HG03045 (cell line): ENCODE measurements around the gene ICE2.
"Not testable (repeated sequence)": the region's sequence is repeated elsewhere in the genome, so short reads cannot be mapped to it uniquely, and the experiment has no call there.

Source experiments
- ATAC-seq: cut with Tn5 transposase; IDR thresholded peaks from one replicate; pipeline ENCODE4 v1.9.1; 2021; ENCODE audit warnings: mild to moderate bottlenecking, moderate library complexity; ENCODE audit not compliant: unreplicated experiment

Gene ICE2

DNA sequence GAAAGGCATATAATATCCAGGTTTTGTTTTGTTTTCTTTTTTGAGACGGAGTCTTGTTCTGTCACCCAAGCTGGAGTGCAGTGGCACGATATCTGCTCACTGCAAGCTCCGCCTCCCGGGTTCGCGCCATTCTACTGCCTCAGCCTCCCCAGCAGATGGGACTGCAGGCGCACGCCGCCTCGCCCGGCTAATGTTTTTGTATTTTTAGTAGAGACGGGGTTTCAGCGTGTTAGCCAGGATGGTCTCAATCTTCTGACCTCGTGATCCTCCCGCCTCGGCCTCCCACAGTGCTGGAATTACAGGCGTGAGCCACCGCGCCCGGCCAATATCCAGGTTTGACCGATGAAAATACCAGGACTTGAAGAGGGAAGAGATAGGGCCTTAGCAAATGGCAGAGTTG is 66.1 kb downstream of the ICE2 start:
- not testable (repeated sequence) for ATAC-seq

DNA sequence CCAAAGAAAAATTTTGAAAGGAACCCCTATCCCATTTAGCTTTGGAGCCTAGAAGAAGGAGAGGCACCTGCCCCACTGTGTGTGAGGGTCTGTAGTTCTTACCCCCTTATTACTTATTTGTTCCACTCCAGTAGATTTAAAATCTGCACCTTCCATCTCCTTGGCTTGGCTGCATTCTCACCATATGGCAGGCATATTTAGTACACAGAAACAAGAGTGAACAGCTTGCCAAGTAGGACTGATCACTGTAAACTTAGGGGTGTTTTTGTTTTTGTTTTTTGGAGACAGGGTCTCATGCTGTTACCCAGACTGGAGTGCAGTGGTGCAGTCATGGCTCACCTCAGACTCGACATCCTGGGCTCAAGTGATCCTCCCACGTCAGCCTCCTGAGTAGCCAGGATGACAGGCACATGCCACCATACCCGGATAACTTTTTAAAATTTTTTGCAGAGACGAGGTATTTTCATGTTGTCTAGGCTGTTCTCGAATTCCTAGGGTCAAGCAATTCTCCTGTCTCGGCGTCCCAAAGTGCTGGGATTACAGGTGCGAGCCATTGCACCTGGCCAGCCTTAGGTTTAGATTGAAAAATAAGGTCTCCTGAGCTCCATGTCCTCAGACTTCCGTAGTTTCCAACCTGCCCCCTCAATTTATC is 67.0 kb downstream of the ICE2 start:
- no peak for ATAC-seq

DNA sequence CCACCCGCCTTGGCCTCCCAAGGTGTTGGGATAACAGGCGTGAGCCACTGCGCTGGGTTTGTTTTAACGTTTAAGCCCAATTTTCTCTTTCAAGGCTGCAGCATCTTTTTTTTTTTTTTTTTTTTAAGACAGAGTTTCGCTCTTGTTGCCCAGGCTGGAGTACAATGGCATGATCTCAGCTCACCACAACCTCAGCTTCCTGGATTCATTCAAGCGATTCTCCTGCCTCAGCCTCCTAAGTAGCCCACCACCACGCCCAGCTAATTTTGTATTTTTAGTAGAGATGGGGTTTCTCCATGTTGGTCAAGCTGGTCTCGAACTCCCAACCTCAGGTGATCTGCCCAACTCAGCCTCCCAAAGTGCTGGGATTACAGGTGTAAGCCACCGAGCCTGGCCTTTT is 68.6 kb downstream of the ICE2 start:
- ATAC-seq, result not testable (repeated sequence)

DNA sequence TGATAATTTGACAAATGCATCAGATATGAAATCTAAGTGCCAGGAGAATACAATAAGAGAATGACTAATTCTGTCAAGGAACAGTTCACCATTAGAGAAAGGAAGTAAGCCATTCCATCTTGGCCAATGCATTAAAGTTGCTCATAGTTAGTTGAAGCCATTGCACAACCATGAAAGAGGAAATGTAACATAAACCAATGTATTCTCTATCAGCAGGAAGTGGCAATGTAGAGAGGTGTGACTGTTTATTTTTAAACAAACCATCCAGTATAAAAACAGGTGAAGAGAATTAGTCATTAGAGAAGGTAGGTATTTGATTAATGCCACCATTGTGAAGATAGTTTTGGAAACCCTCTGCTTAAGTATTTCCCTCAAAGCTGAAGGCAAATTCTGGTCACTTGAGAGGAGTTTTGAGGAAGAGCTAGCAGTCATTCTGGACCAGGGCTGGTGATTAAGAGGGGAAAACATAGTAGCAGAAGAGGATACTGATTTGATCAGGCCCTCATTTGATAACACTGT is 70.4 kb downstream of the ICE2 start:
- no peak for ATAC-seq

DNA sequence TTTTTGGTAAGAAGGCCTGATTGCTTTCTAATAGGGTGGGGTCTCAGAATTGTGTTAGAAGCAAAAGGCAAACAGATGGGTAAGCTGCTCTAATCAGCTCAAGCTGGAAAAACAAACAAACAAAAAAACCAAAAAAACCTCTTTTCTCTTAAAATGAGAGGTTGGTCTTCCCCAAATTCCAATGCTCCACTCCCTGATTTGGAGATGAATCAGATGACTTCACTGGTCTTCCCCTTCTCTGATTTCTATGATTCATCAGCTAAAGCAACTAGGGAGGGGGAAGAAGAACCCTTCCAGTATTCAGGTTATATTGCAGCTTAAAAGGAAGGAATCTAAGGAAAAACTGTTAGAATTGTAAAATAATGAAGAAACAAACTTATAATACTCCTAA is 71.5 kb downstream of the ICE2 start:
- ATAC-seq, result no peak

DNA sequence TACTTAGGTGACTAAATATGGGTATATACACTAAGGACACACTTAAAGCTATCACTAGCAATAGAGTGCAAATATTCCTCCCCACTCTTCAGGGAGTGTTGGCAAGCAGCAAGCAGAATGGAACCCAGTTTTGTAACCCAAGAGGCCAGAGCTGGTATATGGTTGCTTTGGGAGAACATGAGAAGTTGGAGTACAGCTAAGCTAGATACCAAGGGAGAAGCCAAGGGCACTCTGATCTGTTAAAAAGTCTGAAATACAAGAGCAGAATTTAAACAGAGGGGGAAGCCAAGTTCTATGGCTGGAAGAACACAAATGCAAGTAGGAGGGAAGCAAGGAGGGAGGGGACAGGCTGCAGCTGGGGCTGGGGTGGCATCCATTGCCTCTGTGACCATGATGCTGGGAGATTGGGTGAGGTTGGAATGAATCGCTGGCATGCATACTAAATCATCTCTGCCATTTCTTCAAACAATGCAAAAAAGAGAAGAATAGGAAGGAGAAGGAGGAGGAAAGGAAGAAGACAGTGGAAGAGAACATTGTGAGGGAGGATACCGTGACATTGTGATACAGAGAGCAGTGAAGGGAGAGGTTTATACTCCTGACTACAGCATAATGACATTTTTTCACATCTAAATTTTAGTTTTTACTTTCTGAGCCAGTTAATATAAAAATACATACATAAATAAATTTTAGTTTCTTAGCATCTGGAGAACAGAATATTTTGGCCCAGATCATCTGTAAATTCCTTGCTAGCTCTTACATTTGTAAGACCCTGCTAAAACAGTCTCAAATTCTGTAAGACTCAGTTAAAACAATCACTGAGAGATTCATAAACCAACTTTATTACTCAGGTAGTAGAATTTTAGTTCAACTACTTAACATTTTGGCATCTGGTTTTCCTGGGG is 72.2 kb downstream of the ICE2 start:
- ATAC-seq, result no peak

DNA sequence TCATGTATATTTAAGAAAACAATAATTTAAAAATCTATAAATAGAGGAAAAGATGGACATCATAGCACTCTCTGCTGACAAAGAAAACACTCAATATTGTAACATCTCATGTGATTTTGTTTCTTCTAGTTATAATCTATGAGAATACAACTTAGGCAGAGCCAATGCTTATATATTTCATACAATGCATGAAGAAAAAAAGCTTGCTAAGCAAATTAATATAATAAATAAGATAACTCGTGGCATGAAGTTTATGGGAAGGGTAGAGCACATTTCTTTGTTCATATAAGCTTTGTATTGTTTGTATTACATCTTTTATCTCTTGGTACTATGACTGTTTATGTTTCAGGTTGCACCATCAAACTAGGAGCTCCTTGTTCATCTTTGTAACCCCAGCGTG is 73.5 kb downstream of the ICE2 start:
- ATAC-seq, result no peak

DNA sequence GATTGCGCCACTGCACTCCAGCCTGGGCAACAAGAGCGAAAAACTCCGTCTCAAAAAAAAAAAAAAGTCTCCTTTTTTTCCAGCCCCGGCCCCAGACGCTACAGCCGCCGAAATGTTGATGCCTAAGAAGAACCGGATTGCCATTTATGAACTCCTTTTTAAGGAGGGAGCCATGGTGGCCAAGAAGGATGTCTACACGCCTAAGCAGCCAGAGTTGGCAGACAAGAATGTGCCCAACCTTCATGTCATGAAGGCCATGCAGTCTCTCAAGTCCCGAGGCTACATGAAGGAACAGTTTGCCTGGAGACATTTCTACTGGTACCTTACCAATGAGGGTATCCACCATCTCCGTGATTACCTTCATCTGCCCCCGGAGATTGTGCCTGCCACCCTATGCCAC is 74.6 kb downstream of the ICE2 start:
- not testable (repeated sequence) for ATAC-seq

DNA sequence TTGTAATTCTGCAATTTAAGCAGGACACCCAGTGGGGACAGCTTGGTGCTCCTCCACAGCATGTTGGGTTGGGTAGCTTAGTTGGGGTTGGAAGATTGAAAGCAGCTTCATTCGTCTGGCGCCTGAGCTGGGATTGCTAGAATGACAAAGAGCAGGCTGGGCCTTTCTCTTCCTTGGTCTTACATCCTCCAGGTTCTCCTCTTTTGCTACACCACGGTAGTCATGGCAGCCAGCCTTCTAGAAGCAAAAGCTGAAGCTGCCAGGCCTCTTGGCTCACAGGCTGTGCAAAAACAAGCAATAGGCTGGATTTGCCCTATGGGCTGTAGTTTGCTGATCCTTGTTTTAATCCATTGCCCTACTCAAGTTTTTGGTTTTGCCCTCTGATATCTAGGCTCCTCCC is 78.0 kb downstream of the ICE2 start:
- no peak for ATAC-seq

DNA sequence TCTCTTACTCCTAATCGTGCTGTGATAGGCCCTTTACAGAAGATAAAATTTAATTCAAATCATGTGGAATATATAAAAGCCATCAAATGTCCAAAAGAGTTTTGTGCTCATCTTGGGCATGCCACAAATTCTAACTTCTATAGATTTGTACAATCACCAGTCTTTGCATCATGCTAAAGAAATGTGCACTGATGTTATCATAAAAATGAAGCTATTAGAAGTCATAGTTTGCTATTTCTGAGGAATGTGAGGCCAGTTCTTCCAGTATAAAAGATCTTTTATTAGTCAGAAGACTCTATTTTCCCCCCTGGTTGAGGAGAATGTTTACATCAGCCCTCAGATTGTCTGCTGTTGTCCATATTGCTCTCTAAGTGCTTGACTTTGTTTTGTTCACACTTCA is 79.0 kb downstream of the ICE2 start:
- ATAC-seq, result no peak

DNA sequence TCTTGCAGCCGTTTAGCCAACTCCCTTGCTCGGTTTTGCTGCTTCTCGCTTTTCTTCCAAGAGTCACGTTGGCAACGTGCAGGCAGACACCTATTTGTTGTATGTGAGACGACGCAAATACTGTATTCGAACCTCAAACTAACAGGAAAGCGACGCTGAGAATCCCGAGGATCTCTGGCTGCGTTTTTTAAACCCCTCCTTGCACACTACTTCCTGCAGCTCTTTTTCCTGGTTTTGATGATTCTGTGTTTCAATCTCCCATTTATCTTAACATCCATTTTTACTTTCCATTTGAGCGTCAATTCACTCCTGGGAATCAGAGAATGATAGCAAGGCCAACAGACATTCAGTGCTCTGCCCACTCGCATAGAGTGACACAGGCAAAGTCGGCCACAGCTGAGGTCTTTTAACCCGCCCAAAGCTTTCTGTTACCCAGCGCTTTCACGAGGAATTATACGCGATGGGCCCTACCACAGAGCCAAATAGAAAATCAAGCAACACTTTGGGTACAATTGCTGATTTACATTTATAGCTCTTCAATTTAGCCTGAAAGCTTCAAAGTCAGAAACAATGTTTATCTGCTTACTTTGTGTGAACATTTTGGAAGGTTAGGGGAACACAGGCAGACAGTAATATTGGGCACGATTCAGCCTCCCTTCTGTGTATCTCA is 79.6 kb downstream of the ICE2 start:
- ATAC-seq, result no peak

DNA sequence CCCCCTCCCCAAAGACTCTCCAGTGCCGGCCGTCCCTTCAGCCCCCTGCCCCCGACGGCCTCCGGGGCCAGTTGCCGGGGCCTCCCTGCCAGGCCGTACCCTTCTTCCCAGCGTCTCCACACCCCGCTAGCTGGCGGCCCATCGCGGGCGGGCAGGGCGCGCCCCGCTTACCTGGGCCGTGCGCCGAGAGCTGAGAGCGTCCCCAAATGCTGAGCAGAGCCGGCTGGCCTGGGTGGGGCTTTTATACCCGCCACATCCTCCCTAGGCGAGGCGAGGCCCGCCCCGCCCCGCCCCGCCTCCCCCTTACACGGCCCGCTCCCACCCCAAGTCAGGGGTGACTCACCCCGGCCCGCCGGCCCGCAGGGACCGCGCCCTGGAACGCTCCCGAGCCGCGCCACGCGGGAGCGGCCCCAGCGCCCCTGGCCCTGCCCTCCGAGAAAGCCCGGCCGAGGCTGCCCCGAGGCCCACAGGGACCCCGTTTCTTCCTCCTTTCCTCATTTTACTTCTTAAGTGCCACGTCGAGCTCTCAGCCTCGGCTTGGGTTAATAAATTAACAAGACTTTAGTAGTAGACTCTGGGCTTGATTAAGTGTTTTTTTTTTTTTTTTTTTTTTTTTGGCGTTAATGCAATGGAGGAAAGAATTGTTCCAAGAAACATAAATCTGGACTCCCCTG is 81.0 kb downstream of the ICE2 start, which contains the start of gene ANXA2:
Gene ANXA2 (minus strand): TSS at position 215 of the 674 bp plus-strand sequence. CDS start 11,911 bp downstream, outside the sequence.
- peak; percentile 73 for ATAC-seq

DNA sequence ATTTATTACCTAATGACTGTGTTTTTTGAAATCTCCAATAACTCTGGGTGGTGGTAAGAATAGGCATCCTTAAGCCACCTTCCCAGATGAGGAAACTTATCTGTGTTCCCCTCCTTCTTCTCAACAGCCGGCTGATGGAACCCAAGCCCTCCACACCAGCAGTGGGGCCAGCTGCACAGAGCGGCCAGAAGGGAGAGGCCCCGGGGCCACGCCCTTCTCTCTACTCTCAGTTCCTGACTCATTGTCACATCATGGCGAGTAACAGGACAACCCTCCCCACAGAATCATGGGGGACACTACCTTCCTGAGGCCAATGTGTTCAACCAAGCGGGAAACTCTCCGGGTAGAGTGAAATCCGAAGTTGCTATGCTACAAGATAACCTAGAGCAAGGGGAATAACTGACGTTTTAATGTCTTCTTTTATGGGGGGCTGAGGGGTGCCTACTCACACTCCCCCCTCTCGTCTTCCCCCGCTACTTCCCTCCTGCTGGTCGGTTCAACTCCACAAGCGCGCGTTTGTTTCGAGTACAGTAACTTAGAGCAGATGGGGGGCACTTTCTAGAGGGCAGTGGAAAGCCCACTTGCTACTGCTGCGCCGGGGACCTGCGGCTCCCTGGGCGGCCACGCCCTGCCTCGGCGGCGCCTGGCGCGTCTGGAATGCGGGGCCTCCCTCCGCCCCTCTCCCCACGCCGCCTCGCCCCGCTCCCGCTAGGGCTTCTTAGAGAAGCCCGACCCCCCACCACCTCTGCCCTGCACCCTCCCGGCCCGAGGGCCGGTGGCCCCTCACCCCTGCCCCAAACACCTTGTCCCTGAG is 81.8 kb downstream of the ICE2 start:
- peak; percentile 69 for ATAC-seq

DNA sequence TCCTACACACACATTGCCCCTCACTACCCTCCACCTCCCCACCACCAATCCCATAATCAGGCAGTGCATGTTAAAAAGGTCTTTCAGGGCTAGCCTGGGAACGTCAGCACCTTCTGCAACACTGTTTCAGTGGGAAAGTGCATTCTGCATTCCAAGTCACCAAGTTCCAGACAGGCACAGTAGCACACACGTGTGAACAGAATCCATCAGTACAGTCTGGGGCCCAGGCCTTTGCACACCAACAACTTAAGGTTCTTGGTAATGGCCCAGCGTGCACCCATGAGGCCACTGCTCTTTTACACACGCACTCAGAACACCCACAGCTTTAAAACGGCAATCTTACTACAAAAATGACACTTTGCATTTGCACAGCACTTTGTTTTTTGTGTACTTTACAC is 82.4 kb downstream of the ICE2 start:
- no peak for ATAC-seq

DNA sequence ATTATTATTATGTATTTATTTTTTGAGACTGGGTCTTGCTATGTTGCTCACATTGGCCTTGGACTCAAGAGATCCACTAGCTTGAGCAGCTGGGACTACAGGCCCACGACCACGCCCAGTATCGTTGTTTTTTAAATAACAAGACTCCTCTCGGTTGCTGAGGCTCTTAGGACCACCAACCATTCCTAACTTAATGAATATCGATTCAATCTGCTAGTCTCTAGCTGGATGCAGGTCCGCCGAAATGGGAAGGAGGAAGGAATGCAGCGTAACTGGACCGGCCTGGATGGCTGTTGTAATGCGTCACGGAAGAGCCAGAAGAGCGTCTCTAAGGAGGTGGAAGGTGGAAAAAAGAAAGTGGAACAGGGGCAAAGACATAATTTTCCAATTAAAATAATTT is 82.8 kb downstream of the ICE2 start:
- no peak for ATAC-seq

DNA sequence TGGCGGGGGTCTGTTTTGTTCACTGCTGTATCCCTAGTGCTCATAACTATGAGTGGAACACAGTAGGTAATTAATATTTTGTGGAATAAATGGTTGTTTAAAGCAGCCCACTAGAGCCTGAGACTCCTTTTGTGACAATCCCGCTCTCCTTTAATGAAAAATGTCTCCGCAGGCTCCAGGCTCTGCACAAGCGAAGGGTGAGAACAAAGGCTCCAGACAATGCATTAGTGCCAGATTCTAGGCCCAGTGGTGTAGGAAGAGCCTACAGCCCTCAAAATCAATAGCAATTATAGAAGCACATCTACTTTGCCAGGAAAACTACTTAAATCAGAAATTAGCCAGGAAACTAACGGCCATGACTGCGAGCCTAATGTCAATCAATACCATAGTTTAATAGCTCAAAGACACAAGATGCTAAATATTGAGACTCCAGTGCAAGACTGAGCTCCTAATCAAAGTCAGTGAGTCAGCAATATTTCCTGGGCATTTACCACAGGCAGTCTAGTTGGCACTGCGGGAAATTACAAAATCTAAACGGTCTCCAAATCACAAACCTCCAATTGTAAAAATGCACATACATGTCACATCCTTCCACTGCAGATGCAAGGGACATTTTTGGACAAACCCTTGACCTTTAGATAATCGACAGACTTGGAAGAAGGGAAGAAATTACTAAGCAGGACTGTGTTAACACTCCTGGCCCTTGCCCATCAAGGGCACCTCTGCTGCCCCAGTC is 83.5 kb downstream of the ICE2 start:
- no peak for ATAC-seq

DNA sequence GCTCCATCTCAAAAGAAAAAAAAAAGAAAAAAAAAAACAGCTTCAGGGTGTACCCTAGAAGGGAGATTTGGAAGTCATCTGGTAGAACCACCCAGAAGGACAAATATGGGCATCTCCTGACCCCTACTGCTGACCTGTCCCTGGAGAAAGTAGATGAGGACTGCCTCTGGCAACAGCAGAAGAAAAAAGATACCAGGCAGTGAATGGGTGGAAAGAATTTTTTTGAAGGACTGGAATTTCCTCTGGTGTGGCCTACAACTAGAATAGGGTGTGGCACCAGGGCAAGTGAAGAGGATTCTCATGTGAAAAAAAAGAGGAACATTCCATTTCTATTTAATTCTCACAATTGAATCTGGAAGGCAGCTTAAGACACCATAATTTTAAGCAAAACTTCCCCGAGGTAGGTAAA is 84.2 kb downstream of the ICE2 start:
- no peak for ATAC-seq

DNA sequence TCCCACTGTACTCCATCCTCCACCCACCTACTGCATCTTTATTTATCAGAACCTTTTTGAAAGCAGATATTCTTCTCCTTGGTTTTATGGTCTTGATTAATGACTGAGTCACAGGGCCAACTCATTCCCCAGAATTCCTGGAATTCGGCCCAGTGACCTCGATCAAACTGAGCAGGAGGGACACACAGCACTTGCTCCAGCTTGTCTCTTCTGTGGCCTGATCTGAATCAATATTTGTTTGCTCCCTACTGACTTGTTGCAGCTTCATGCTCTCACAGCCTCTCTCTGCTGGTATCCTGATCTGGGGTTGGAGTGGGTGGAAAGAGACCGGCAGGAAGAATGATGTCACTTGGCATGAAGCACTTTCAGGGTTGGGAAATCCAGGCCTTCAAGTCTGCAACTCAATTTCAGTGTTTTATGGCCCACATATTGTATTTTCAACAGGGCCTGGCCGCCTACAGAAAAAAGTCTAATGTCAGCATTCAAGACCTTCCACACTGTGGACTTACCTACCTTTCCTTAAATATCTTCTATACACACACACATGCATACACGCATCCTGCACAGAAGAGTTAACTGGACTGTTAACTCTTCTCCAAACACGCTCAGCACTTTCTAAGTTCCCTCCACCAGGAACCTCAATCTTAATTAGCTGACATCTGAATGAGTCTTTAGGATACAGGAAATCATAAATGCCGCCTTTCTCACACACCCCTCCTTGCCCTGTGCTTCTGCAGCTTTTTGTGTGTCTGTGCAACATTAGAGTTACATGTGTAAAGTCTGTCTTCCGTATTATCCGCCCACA is 85.8 kb downstream of the ICE2 start:
- ATAC-seq, result no peak

DNA sequence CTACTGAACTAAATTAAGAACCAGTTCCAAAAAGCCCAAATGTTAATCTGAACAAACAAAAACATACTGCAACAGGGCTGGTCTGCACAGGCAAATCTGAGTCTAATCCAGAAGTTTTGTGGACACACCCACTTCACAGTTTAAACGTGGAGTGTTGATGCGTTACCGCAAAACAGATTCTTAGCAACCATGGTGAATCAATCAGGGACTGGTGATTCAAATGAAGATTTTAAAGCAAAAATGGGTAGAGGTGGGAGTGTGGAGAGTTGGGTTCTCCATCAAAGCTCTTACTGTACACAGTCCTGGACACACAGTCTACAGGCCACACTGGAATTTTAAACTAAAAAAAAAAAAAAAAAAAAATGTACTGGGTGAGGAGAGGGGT is 86.3 kb downstream of the ICE2 start:
- no peak for ATAC-seq
